Suprapubic skin (tissue), 4 donors: ENCODE results near the gene USP31. TPM values are rescaled to one million over a fixed set of nuclear protein-coding genes. Genes with fewer than 3 reads are reported as not detected.

ENCODE experiments used
- DNase-seq, 2 donors: peaks; one replicate each; pipeline ENCODE4 v3.0.0-alpha.2; 2019; ENCODE audit warnings: low spot score in 2 of 2
- H3K27ac ChIP-seq: fragments of 200-600 bp; sonication (generic); one replicate; pipeline ENCODE4 v1.5.1; 2019
- H3K27me3 ChIP-seq: fragments of 200-600 bp; sonication (generic); one replicate; pipeline ENCODE4 v1.5.1; 2019
- H3K36me3 ChIP-seq: fragments of 200-600 bp; sonication (generic); one replicate; pipeline ENCODE4 v1.5.1; 2019
- H3K4me1 ChIP-seq: fragments of 200-600 bp; sonication (generic); one replicate; pipeline ENCODE4 v1.5.1; 2019
- H3K4me3 ChIP-seq: fragments of 200-600 bp; sonication (generic); one replicate; pipeline ENCODE4 v1.5.1; 2019; ENCODE audit warnings: mild to moderate bottlenecking
- H3K9me3 ChIP-seq: fragments of 200-600 bp; sonication (generic); one replicate; pipeline ENCODE4 v1.5.1; 2019
- CTCF ChIP-seq, 2 donors: fragments of 200-600 bp in 1 of 2; fragments of 450-650 bp in 1 of 2; sonication (generic) in 1 of 2; IDR thresholded peaks; one replicate each; pipeline ENCODE4 v1.5.1; 2016 to 2019; ENCODE audit warnings: antibody characterized with exemption in 2 of 2, mild to moderate bottlenecking in 1 of 2, moderate library complexity in 1 of 2
- EP300 ChIP-seq: sonication (generic); formaldehyde crosslinking; IDR thresholded peaks from one replicate; pipeline ENCODE4 v1.6.1; 2017; ENCODE audit warnings: antibody characterized with exemption
- POLR2A ChIP-seq, 2 donors: fragments of 450-650 bp; IDR thresholded peaks; one replicate each; pipeline ENCODE4 v1.6.1; 2017; ENCODE audit warnings: antibody characterized with exemption in 2 of 2, mild to moderate bottlenecking in 2 of 2, moderate library complexity in 2 of 2
- POLR2AphosphoS5 ChIP-seq, 3 donors: sonication (generic); formaldehyde crosslinking; IDR thresholded peaks; one replicate each; pipeline ENCODE4 v1.6.1; 2017; ENCODE audit warnings: antibody characterized with exemption in 3 of 3
- WGBS: methylation state at CpG from one replicate; pipeline ENCODE4 v1.1.5; 2018; 5-methylcytosine and 5-hydroxymethylcytosine counted together
- total RNA-seq, 4 donors: library from RNA; depleted of rRNA; stranded (reverse); fragments of >200 nt; gene quantifications; one replicate each; pipeline ENCODE4 v1.1.0, GENCODE V29; 2016

USP31 gene
- total RNA-seq, 4 donors from 2014 or later = 22.0 to 44.7 (median 31.2) TPM

GRCh38 chr16:23068079-23068736 is 81.0 kb downstream of the USP31 start:
- Histone ChIP-seq H3K27me3 (no peaks in the 10 kb centered on the region), H3K4me1 (peaks cover 26% of the 10 kb centered on the region), H3K9me3 (no peaks in the 10 kb centered on the region), H3K4me3 (no peak overlapping the region), H3K36me3 (peaks cover 34% of the 10 kb centered on the region), H3K27ac (no peak overlapping the region)
- TF ChIP-seq EP300 (no peak), POLR2A (IDR thresholded peaks at IDR 0.05) (no peak), POLR2AphosphoS5 (IDR thresholded peaks at IDR 0.05) (no peak), CTCF (IDR thresholded peaks at IDR 0.05) (no peak)
- WGBS = 94% methylated on average over 20 of the region's 20 CpGs
- DNase-seq = no peak

- H3K4me3 ChIP-seq = no peak overlapping the region
- DNase-seq = no peak
- peaks cover 30% of the 10 kb centered on the region for H3K36me3 ChIP-seq
- H3K4me1 ChIP-seq = peaks cover 10% of the 10 kb centered on the region
- WGBS = 78% methylated on average over 3 of the region's 3 CpGs
- H3K27ac ChIP-seq = no peak overlapping the region
- no peaks in the 10 kb centered on the region for H3K27me3 ChIP-seq
- no peaks in the 10 kb centered on the region for H3K9me3 ChIP-seq
- TF ChIP-seq CTCF (IDR thresholded peaks at IDR 0.05) (no peak), EP300 (no peak), POLR2A (IDR thresholded peaks at IDR 0.05) (no peak), POLR2AphosphoS5 (IDR thresholded peaks at IDR 0.05) (no peak)
These were observed 82.6 kb downstream of the USP31 start for GRCh38 chr16:23066676-23067075.

GRCh38 chr16:23064639-23065038 is 84.6 kb downstream of the USP31 start:
- TF ChIP-seq POLR2A (IDR thresholded peaks at IDR 0.05) = no peak
- no peak for TF ChIP-seq POLR2AphosphoS5 (IDR thresholded peaks at IDR 0.05)
- TF ChIP-seq CTCF (IDR thresholded peaks at IDR 0.05) = no peak
- no peak for TF ChIP-seq EP300
- no peak for DNase-seq
- WGBS = 73% methylated on average over 9 of the region's 9 CpGs
- Histone ChIP-seq H3K4me1 (no peaks in the 10 kb centered on the region), H3K27me3 (no peaks in the 10 kb centered on the region), H3K9me3 (no peaks in the 10 kb centered on the region), H3K27ac (no peak overlapping the region), H3K4me3 (no peak overlapping the region), H3K36me3 (peaks cover 22% of the 10 kb centered on the region)

GRCh38 chr16:23062524-23062923 is 86.7 kb downstream of the USP31 start:
- H3K36me3 ChIP-seq = peaks cover under 1% of the 10 kb centered on the region
- WGBS = 92% methylated on average over 5 of the region's 5 CpGs

More at GRCh38 chr16:23062524-23062923, 86.7 kb downstream of the USP31 start:
- DNase-seq = no peak
- H3K27me3 ChIP-seq = no peaks in the 10 kb centered on the region
- TF ChIP-seq EP300 = no peak
- TF ChIP-seq CTCF (IDR thresholded peaks at IDR 0.05) = no peak
- TF ChIP-seq POLR2A (IDR thresholded peaks at IDR 0.05) = no peak
- no peak for TF ChIP-seq POLR2AphosphoS5 (IDR thresholded peaks at IDR 0.05)
- no peaks in the 10 kb centered on the region for H3K4me1 ChIP-seq
- no peak overlapping the region for H3K27ac ChIP-seq
- H3K9me3 ChIP-seq = no peaks in the 10 kb centered on the region
- no peak overlapping the region for H3K4me3 ChIP-seq
